Stimulated activated naive CD4-positive, alpha-beta T cell treated with Interleukin-2 at 50 U/mL for 16 hours (primary cell): ENCODE measurements around the gene ZFYVE19.

Experiments
- DNase-seq: peaks from one replicate; lab custom pipeline; 2025; lab: John Stamatoyannopoulos, UW

The ZFYVE19 gene

GRCh38 chr15:40815042-40815698 is 8.3 kb downstream of the ZFYVE19 start:
- no peak for DNase-seq

GRCh38 chr15:40819048-40819447 is 12.2 kb downstream of the ZFYVE19 start:
- DNase-seq, result no peak

- no peak for DNase-seq
Observed at GRCh38 chr15:40821195-40821594, 14.3 kb downstream of the ZFYVE19 start.

- no peak for DNase-seq
Observed at GRCh38 chr15:40823572-40824343, 16.9 kb downstream of the ZFYVE19 start.

- no peak for DNase-seq
Observed at GRCh38 chr15:40825661-40826422, 19.0 kb downstream of the ZFYVE19 start.

- DNase-seq, result no peak
Observed at GRCh38 chr15:40826423-40827075, 19.7 kb downstream of the ZFYVE19 start.

- DNase-seq, result no peak
Observed at GRCh38 chr15:40828447-40829036, 21.7 kb downstream of the ZFYVE19 start, which contains the start of gene PPP1R14D. TSS of gene PPP1R14D (minus strand) at chr15:40828708. CDS start at chr15:40828641, 67 bp downstream.

GRCh38 chr15:40829115-40829514 is 22.2 kb downstream of the ZFYVE19 start:
- DNase-seq, result no peak

GRCh38 chr15:40830884-40831283 is 24.0 kb downstream of the ZFYVE19 start:
- DNase-seq, result no peak

- no peak for DNase-seq
Observed at GRCh38 chr15:40831861-40832260, 25.0 kb downstream of the ZFYVE19 start.

- DNase-seq, result no peak
Observed at GRCh38 chr15:40832903-40833302, 26.0 kb downstream of the ZFYVE19 start.

GRCh38 chr15:40836020-40836419 is 29.1 kb downstream of the ZFYVE19 start:
- no peak for DNase-seq

GRCh38 chr15:40838756-40839155 is 31.9 kb downstream of the ZFYVE19 start:
- no peak for DNase-seq

GRCh38 chr15:40841741-40842140 is 34.9 kb downstream of the ZFYVE19 start:
- no peak for DNase-seq

- DNase-seq, result no peak
Observed at GRCh38 chr15:40843261-40843884, 36.5 kb downstream of the ZFYVE19 start.

GRCh38 chr15:40843885-40844695 is 37.2 kb downstream of the ZFYVE19 start, which contains the start of gene SPINT1:
TSS of gene SPINT1 (plus strand) at chr15:40844048. CDS start at chr15:40844555, 507 bp downstream.
- DNase-seq, result peak; percentile 79

- DNase-seq, result peak; percentile 18
Observed at GRCh38 chr15:40844696-40845030, 37.8 kb downstream of the ZFYVE19 start.

GRCh38 chr15:40845036-40845435 is 38.1 kb downstream of the ZFYVE19 start:
- DNase-seq, result no peak

- no peak for DNase-seq
Observed at GRCh38 chr15:40845511-40846284, 38.8 kb downstream of the ZFYVE19 start.

GRCh38 chr15:40846841-40847222 is 39.9 kb downstream of the ZFYVE19 start:
- no peak for DNase-seq
